ENCODE data around the gene SLC6A13.

DNA sequence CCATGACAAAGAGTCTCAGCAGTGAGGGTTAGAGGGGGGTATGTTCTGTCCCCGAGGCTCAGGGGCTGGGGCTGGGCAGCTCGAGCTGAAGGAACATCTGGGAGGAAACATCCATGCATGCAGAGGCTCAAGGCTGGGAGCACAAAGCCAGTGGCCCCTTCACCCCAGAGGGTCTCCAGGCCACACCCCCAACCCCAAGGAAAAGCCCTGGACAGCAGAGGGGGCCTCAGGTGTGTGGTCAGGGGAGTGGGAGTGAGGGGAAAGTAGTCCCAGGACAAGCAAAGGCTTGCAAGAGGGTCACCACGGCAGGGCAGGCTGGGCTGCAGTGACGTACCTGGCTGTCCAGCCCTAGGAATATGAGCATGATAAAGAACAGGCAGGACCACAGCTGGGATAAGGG lies 66.2 kb downstream of the SLC6A13 start:
- TF ChIP-seq, protein P1, sequence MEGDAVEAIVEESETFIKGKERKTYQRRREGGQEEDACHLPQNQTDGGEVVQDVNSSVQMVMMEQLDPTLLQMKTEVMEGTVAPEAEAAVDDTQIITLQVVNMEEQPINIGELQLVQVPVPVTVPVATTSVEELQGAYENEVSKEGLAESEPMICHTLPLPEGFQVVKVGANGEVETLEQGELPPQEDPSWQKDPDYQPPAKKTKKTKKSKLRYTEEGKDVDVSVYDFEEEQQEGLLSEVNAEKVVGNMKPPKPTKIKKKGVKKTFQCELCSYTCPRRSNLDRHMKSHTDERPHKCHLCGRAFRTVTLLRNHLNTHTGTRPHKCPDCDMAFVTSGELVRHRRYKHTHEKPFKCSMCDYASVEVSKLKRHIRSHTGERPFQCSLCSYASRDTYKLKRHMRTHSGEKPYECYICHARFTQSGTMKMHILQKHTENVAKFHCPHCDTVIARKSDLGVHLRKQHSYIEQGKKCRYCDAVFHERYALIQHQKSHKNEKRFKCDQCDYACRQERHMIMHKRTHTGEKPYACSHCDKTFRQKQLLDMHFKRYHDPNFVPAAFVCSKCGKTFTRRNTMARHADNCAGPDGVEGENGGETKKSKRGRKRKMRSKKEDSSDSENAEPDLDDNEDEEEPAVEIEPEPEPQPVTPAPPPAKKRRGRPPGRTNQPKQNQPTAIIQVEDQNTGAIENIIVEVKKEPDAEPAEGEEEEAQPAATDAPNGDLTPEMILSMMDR (IDR thresholded peaks at IDR 0.05; ENCODE audit: low read depth, low read length) = no peak
- TF ChIP-seq POLR2A (IDR thresholded peaks at IDR 0.05; ENCODE audit: extremely low read depth, insufficient read length) = no peak
- no peak for TF ChIP-seq MAX (IDR thresholded peaks at IDR 0.05; ENCODE audit: low read depth, low read length)
- TF ChIP-seq MYC (IDR thresholded peaks at IDR 0.05; ENCODE audit: low read depth, low read length) = no peak
